ENCODE data around the gene CHMP3.
"Not testable (repeated sequence)": the region's sequence is repeated elsewhere in the genome, so short reads cannot be mapped to it uniquely, and the experiment has no call there.

CHMP3 gene

GRCh38 chr2:86544278-86545099 lies 18.8 kb downstream of the CHMP3 start:
- not testable (repeated sequence) for H3K27ac ChIP-seq

- no peak for TF ChIP-seq CTCF (conservative IDR thresholded peaks at IDR 0.05)
- H3K27ac ChIP-seq: no peak overlapping the region
Measured at GRCh38 chr2:86543793-86544192, 19.4 kb downstream of the CHMP3 start.

- TF ChIP-seq CTCF (conservative IDR thresholded peaks at IDR 0.05): no peak
- H3K27ac ChIP-seq: no peak overlapping the region
Measured at GRCh38 chr2:86543335-86543734, 19.9 kb downstream of the CHMP3 start.

- no peak for TF ChIP-seq CTCF (conservative IDR thresholded peaks at IDR 0.05)
- no peak overlapping the region for H3K27ac ChIP-seq
Measured at GRCh38 chr2:86542814-86543213, 20.4 kb downstream of the CHMP3 start.

- no peak for TF ChIP-seq CTCF (conservative IDR thresholded peaks at IDR 0.05)
- H3K27ac ChIP-seq: peak overlapping the region; percentile 8; the same call in 1 of the 2 replicates
Measured at GRCh38 chr2:86541334-86541733, 21.9 kb downstream of the CHMP3 start.

GRCh38 chr2:86533589-86533988 lies 29.7 kb downstream of the CHMP3 start:
- no peak for TF ChIP-seq CTCF (conservative IDR thresholded peaks at IDR 0.05)
- H3K27ac ChIP-seq: no peak overlapping the region

GRCh38 chr2:86525421-86526340 lies 37.6 kb downstream of the CHMP3 start:
- TF ChIP-seq CTCF (conservative IDR thresholded peaks at IDR 0.05): no peak
- H3K27ac ChIP-seq: no peak overlapping the region
